Iris pigment epithelial cell (primary cell): ENCODE results near the gene C20orf141.
A peak's percentile ranks its signal among the peaks of the same experiment; 100 is the strongest.
"Not testable (repeated sequence)": the region's sequence is repeated elsewhere in the genome, so short reads cannot be mapped to it uniquely, and the experiment has no call there.

Experiments used
- DNase-seq: peaks from one replicate; pipeline ENCODE4 v3.0.0-alpha.2; 2011; ENCODE audit warnings: low read depth

Gene C20orf141

GRCh38 chr20:2820896-2821869 is 6.4 kb downstream of the C20orf141 start:
- no peak for DNase-seq

DNA sequence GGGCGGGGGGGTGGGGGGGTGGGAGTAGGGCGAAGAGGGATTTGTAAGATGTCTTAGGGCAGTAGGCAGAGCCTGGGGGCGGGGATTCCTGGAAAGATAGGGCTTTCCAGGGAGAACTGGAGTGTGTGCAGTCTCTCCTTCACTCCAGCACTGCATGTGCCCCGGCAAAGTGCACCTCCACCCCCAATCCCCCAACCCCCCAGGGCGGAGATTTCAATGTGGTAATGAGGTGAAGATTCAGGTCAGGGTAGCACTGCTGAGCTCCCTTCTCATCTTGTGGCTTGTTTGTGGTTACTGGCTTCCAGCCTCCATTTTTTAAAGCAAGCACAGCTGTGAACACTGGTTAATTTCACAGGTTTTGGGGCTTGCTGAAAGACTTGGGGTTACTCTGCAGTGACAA is 7.3 kb downstream of the C20orf141 start:
- peak; percentile 70 for DNase-seq

DNA sequence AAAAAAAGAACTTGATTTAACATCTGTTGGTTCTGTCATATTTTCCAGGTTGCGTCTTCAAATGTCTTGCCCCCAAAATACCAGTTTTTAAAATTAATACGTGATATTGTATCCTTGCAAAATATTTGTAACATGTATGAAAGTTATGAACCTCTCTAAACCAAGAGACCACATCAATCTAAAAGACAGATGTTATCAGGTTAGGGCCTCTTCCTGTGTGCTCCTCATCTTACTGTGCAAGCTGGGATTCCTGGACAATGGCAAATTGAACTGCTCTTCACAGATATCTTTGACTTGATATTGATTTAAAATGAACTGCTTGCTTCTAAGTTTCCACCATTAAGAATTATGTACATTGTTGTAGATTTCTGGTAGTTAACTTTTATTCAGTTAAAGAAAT is 11.0 kb downstream of the C20orf141 start:
- no peak for DNase-seq

- DNase-seq: no peak
Observed at GRCh38 chr20:2826655-2827054, 11.9 kb downstream of the C20orf141 start.

- no peak for DNase-seq
Observed at GRCh38 chr20:2829376-2829775, 14.6 kb downstream of the C20orf141 start.

GRCh38 chr20:2831206-2831605 is 16.4 kb downstream of the C20orf141 start:
- not testable (repeated sequence) for DNase-seq

DNA sequence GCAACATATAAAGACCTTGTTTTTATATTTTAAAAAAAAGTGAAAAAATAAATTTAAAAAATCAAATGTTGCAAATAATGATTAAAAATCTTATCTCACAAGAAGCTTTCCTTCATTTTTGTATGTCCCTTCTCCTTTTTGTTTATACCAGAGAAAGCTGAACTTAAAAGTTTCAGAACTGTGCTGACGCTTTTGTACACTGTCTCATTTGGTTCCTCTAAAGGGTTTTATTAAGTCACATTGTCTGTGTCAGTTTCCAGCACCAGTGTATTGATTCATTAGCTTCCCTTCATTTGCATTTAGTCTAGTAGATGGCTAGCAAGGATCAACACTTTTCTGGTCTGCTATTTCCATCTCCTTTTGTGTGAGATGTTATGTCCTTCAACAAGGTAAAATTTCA is 19.0 kb downstream of the C20orf141 start:
- DNase-seq: no peak

DNA sequence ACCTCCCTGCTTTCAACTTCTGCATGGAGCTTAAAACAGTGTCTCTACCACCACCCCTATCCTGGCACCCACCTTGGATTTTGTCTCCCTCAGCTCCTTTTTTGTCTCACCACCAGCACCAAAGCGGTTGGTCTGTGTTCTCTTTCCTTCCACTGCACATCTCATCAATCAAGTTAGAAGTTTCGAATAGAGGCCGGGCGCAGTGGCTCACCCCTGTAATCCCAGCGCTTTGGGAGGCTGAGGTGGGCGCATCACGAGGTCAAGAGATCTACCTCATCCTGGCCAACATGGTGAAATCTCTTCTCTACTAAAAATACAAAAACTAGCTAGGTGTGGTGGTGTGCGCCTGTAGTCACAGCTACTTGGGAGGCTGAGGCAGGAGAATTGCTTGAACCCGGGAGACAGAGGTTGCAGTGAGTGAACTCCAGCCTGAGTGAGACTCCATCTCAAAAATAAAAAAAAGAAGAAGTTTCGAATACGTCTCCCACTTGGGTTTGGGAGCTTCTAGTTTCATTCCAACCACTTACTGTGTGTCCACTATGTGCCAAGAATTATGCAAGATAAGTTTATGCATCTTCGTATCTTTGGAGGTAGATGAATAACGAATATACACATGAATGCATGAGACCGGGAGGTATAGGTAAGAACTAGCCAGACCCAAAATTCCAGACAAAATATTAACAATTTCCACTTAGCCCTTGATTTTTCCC is 19.8 kb downstream of the C20orf141 start:
- no peak for DNase-seq

GRCh38 chr20:2835331-2835796 is 20.6 kb downstream of the C20orf141 start:
- DNase-seq: no peak

DNA sequence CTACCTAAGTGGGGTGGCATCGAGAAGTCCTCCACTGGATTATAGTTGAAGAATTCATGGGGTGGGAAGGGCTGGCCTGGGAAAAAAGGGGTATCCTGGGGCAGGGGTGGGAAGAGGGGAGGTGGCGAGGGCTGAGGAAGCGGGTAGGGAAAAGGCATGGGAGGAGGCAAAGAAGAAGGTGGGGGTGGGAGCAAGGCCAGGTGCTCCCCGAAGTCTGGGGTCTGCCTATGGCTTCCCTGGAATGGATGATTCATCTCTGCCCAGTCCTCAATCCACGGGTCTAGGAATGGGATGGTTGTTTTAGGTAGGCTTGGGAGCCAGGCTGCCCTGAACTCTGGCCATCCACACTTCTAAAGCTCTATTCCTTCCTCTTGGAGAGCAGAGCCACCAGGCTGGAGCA is 21.2 kb downstream of the C20orf141 start:
- DNase-seq: no peak

- DNase-seq: no peak
Observed at GRCh38 chr20:2837221-2837960, 22.6 kb downstream of the C20orf141 start.

DNA sequence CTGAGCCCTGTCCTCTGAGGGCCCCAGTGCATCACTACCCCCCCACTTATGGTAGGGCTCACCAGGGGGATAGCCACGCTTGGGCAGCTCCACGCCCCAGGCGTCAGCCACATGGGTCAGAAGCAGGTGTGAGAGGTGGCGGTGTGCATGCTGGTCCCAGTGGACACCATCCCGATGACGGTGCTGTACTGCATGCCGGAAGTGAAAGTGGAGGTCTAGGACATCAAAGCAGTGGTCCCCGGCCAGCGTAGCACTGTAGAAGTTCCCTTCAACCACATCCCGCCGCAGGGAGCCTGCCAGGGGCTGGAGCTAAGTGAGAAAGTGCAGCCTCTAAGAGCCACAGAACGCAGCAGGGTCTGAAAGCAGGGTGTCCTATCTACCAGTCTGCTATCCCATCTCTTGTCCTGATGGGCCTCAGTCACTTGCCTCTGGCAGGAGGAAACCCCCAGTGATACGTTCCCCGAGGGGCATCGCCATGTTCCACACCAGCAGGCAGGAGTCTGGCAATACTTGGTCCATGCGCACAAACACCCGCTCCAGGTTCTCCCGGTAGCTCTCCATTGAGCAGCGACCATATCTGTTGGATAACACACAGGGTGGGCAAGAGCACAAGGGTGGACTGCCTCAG is 23.5 kb downstream of the C20orf141 start:
- DNase-seq: no peak

- DNase-seq: no peak
Observed at GRCh38 chr20:2838847-2839671, 24.3 kb downstream of the C20orf141 start.

DNA sequence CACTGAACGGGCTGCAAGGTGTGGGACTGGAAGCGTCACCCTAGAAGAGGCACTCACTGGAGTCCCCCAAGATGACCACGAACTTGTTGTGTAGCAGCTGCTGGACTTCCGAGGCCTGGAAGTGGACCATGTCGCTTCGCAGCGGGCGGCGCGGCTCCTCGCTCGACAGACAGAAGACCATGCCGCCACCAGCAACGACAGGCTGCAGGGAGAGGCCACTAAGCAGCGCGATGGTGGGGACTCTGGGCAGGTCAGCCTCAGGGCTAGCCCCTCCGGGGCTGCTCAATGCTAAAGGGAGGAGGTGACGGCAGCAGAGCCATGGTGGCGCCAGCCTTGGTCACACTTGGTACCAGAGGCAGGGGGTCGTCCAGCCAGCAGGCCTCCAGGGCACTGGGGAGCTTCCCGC is 24.9 kb downstream of the C20orf141 start:
- DNase-seq: no peak

GRCh38 chr20:2840138-2840966 is 25.6 kb downstream of the C20orf141 start, which contains the start of the genes PCED1A and VPS16:
Gene PCED1A (minus strand): TSS chr20:2840655. CDS start chr20:2839912, 743 bp downstream.
Gene VPS16 (plus strand): TSS chr20:2840745. CDS start chr20:2840775, 30 bp downstream.
- peak; percentile 88 for DNase-seq

DNA sequence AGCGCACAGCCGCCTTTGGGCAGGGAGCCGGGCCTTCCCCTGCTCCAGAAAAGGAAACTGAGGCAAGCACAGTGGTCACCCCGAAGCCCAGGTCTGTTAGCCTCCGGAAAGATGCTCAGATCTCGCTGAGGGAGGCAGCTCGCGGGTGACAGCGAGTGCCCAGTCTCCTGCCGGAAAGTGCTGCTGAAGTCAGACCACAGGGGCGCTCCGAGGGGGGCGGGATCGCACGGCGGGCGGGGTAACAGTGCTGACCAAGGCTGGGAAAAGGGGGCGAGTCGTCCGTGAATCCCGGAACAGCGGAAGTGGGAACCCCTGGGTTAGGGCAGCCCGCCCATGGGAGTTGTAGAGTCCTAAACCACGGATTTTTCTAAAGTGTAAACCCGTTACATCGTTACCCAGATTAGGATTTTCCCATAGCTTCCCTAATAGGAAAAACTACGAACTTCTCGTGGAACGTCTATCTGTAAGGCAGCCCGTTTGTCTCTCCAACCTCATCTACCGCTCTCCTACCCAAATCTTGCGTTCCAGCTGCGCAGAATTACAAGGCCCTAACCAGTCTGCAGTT is 26.3 kb downstream of the C20orf141 start:
- DNase-seq: peak; percentile 63

DNA sequence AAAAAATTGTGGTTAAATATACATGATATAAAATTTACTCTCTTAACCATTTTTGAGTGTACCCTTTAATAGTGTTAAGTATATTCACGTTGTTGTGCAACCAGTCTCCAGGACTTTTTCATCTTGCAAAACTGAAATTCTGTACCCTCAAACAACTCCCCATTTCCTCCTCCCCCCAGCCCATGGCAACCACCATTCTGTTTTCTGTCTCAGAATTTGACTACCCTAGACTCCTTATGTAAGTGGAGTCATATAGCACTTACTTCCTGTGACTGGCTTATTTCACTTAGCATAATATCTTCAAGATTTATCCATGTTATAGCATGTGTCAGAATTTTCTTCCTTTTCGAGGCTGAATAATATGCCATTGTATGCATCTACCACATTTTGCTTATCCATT is 30.8 kb downstream of the C20orf141 start:
- DNase-seq: no peak

DNA sequence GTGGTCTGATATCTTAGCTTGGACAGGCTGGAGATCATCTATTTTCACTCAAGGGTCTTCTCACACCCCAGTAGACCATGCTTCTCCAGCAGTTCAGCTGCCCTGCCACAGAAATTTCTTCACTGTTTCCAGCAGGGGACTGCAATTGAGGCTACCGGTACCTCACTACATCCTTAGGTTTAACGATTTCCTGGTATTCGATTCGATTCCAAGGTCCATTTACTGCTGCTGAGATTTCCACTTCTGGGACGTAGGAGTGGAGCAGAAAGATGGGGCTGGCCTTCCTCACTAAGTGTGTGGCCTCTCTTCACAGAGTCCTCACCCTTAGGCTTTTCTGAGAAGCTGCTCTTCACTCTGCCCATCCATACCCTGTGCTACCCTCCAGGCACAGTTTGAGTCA is 31.9 kb downstream of the C20orf141 start:
- no peak for DNase-seq

- no peak for DNase-seq
Observed at GRCh38 chr20:2847802-2848201, 33.0 kb downstream of the C20orf141 start.
